CD1c-positive myeloid dendritic cell (primary cell): ENCODE data around the gene ROR2.

Source experiments
- DNase-seq: peaks from one replicate; pipeline ENCODE4 v3.0.0-alpha.2; 2016; ENCODE audit errors: extremely low spot score

The ROR2 gene

DNA sequence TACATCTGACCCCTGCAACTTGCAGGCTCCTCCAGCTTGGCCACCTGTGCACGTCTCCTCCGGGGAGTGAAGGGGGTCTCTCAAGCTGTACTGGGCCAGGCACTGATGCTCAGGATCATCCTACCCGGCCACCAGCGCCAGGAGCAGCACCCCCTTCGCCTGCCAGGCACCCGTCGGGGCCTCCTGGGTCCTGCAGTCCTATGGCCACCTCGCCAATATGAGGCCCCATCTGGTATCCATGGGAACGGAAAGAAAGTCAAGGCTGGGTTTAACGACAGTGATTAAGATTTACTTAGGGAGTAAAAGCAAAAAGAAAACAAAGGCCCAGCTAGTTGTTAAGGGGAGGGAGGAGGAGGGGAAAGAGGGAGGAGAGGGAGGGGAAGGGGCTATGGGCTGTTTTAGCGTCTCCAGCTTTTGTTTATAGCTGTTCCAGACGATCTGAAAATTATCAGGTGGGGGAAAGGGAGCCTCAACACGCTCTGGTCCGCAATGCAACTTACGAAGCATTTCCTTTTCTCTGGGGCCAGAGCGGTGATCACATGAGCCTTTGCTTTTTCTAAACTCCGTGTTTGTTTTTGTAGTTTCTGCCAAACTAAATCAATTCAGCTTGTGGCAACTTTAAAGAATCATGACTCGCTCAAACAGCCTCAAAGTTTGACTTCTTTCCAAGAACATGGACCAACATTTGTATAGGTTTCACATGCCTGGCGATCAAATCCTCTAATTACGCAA lies 132.4 kb downstream of the ROR2 start:
- no peak for DNase-seq

DNA sequence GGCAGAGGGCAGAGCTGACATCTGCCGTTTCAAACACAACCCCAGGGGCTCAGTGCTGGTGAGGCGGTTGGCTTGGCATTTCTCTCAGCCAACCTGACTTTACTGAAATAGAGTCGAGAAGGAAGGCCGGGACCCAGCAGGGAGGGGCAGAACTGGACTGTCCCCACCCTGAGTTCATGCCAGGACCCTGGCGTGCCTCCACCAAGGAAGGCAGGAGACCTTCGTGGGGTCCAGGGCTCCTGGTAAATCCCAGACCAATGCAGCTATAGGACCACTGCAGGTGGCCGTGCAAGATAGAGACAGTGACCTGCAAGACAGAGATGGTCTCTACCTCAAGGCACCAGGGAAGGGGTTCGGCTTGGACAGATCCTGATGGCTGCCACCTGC lies 132.9 kb downstream of the ROR2 start:
- DNase-seq: no peak

DNA sequence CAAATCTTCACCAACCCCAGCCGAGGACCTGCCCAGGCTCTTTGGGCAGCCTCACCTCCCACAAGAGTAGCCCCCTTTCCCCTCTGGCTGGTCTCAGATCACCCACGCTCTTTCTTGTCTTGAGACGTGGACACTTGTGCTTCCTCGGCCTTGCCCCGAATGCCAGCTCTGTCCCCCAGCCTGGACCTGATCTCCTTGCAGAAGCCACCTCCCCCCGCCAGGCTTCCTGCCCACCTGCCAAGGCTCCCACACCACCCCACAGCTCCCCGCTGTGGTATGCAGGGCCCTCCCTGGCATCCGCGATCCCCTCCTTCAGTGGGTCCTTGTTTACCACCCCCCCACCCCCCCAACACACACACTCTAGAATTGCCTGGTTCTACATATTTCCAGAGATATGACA lies 133.7 kb downstream of the ROR2 start:
- no peak for DNase-seq

DNA sequence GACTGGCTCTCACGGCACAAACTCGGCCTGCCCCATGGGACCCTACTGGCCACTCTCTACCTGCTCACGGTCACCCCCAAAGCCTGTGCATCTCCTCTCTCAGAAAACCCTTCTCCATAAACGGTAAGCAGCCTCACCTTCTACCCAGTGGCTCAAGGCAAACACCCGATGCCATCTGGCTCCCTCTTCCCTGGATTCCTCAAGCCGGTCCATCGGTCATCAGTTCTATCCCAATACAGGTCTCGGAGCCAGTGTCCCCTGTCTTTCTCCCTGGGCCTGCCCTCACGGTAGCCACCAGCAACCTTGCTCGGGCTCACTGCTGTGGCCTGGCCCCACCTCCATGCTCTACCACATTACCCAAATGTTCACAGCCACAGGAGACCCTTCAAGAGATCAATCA lies 134.1 kb downstream of the ROR2 start:
- DNase-seq: no peak

DNA sequence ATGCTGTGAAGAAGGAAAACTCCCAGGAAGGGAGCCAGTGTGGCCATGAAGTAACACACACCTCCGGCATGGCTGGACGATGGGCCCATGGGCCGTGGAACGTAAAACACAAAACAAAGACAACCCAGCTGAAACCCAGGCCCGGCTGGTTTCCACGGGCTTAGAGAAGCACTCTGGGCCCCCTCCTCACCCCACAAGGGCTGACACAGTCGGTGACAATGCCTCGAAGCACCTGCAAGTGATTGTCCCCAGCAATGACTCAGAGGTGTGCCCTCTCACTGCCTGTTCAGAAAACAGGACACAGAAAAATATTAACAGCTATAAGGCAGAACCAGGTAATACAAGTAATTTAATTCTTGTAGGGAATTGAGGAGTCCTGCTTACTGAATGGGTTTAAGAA lies 135.3 kb downstream of the ROR2 start:
- DNase-seq: no peak

DNA sequence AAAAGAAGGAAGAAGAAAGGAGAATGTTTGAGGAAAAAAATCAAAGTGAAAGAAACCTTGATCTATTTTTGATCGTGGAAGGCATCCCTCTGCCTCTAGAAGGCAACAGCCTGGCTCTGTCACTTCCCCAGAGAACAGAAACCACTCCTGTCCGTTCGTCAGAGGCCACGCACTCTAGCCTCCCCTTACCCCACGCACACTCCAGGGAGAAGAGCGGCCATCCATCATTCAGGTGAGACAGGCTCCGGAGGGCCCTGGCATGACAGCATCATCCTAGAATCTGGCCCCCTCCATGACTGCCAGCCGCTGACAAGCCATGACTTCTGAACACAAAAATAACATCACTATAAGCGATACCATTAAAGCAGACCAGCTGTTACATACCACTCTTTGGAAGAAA lies 135.8 kb downstream of the ROR2 start:
- no peak for DNase-seq

DNA sequence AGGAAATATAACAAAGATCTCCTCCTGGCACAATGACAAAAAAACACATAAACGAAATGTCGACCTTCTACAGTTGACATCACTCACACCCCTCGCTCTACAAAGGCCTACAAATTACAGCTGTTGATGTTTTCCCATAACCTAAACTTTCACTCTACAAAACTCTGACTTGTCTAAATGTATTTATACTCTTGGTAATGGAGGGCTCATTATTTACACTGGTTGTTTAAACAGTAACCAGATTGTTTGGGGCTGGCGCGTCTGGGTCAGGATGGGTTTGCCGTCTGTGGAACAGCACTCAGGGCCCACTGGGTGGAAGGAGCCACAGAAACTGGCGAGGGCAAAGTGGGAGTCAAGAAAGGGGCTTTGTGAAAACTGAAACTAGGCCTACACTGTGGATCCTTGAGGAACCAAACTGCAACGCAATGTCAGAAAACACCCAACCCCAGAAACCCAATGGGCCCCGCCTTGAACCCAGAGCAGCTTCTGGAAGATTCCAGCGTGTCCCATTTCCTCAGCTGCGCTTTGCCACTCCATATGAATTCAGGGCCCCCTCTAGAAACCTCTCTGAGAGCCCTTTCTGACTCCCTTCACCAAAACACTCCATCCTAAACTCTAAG lies 136.7 kb downstream of the ROR2 start:
- DNase-seq: no peak

DNA sequence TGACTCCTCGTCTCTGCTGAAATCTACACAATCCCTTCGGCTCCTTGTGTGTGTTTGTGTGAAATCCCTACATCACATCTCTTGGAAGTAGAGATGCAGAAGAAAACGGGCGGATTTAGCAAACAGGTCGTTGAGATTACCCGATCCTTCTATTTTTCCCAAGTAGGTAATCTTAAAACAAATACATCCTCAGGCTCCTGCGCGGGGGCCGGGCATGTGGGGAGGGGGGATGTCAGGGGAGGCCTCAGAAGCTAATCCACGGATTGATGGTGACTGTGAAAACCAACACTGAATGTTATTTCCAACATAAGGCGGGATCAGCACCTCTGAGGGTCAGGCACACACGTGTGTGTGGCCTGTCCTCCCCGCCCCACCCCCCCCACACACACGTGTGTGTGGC lies 137.8 kb downstream of the ROR2 start:
- DNase-seq: no peak

DNA sequence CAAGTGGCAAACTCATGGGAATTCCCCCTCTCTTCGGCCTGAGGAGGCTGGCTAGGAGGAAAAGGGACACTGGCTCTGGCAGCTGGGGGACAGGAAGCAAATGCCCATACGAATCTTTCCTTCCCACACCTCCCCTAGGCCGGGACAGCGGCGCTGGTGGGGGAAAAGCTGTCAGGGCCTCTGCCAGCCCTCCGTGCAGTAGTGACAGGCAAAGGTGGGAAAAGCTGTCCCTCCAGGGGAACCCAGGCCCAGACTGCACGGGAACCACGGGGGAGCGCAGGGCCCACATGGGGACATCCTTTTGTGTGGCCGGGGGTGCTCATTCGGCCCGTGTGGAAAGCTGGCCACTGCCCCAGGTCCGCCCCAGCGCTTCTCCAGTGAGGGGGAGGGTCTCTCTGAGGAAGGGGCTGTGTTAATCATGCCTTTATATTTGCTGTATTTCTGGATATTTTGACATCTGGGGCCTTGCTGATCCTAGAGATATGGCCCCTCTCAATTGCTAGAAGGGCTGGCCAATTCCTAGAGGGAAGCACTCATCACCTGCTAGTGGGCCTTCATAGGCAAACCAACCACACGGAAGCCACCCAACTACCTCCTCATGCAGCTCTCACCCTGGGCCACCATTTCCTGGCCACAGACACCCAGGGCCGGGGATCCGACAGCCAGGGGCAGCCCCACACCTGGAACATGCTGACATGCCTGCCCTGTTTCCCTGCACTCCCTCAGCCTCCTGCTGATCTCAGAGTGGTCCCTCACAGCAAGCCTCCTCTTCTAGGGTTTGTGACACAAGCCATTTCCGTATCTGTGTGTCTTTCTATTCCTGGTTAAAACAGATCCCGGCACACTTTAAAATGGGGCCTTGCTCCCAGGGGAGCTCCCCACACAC lies 138.8 kb downstream of the ROR2 start:
- DNase-seq: no peak

DNA sequence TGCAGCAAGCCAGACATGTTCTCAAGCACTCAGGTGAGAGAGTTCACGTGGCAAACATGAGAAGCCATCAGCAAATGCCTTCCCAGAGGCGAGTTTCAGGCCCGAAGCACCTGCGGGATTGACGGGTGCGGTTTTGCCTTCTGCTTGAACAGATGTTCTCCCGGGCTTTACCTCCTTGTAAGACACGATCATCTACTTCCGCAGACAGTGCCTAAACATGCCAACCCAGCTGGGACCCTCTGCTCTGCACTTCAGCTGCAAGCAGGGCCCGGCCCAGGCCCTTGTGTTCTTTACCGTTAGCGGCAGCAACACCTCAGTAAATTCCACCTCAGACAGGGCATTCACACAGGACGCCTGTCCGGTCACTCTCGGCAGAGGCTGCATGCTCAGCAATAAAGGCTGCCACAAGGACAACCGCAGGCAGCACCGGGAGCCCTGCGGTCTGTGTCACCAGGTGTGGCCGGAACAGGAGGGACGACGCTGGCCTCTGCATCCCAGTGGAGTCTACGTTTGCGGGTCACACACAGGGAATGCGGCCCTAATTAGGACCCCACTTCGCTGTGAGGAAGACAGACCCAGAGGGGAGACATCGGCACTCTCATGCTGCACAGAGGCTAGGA lies 139.6 kb downstream of the ROR2 start:
- no peak for DNase-seq

DNA sequence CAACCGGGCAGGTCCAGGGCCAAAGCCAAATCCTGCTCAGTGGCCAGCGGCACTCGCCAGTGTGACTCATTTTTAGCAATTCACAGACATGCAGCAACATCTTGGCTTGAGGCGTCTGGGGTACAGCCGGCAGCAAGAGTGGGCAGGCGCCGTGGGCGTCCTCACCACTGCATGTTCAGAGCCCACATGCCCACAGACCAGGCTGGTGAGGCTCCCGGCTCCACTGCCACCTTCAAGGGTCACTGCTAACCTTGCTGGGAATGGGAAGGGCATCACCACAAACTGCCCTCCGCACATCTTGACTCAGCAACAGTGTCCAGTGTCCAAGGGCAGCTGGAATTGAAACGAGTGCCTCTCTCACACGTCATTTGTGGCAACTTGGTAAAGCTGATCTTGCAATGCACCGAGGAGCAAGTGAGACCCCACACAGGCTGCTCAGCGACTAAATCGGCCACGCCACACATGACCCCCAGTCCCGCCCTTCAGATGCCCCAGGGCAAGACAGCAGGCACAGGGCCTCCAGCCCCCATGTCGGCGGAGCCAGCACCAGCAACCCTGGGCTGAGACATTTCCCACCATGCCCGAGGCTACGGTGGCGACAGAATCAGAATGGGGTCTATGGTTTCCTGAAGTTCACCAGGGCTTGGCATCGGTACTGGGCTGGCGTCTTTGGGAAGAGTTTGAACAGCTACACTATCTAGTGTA lies 140.3 kb downstream of the ROR2 start:
- no peak for DNase-seq

DNA sequence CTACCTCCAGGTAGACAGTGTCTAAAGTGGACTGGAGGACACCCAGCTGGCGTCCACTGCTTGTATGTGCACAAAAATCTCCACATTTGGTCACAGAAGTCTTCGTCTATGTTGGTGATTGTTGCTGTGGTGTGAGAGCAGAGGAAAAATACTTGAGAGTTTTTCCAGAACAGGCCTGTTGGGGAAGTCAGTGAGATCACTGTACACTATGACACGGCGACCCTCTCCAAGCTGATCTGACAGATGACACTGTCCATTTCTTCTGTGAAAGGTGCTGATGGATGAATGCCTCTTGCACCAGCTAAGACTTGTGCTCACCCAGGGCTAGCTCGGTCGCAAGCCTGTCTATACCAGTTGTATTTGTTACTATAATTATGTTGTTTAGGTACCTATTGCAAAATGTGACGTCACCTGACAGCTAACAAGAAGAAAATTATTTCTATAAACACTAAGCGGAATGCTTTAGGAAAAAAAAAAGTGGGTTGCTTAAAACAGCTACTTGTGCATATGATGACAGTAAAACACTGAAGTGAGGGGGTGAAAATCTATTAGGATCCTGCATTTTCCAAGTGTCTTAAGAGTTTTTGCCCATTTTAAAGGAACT lies 142.3 kb downstream of the ROR2 start:
- no peak for DNase-seq

DNA sequence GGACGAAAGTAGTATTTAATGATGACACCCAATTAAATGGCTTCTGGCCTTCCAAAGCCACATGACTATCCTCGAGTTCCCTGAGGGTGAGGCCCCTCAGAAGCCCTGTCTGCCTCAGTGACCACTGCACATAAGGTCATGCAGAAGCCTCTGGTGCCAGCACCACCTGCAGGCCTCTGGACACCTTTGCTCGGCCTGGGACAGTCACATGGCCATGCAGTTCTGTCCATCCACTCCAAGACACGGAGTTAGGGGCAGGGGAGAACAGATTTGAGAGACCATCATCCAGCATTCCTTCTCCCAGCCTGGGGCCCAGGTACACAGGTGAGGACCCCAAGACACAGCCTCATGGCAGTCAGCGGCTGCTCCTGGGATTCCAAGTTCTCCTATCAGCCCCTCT lies 145.0 kb downstream of the ROR2 start:
- DNase-seq: no peak

DNA sequence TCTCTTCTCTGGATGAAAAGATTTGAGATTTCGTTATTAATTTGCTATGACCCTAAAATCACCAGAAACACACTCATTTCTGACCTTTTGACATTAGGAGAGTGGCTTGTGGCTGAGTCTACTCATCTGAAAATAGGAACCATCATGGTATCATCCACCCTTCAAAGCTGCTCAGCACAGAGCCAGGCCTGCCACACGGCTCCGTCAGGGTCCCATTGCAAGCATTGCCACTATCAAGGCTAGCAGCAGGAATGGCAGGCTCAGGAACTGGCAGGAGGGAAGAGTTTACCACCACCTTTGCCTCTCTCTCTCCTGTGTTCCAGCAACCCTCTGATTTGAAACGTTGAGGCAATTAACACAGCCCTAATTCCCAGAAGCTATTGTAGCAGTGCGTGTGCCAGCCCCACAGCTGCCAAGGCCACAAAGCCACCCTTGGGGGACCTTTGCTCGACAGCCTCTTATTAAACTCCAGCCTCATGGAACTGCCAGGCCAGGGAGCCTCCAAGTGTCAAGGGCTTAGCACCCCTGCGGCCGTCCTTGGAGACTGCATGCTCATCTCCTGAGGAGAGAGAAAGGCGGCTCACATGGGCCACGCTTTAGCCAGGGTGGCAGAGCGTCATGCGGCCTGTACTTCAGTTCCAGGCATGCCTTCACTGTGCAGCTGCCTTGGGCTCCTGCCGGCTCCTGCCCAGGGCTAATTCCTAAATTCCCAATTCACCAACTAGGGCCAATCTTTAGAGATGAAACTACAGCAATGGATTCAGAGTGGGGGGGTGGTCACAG lies 145.9 kb downstream of the ROR2 start:
- no peak for DNase-seq

DNA sequence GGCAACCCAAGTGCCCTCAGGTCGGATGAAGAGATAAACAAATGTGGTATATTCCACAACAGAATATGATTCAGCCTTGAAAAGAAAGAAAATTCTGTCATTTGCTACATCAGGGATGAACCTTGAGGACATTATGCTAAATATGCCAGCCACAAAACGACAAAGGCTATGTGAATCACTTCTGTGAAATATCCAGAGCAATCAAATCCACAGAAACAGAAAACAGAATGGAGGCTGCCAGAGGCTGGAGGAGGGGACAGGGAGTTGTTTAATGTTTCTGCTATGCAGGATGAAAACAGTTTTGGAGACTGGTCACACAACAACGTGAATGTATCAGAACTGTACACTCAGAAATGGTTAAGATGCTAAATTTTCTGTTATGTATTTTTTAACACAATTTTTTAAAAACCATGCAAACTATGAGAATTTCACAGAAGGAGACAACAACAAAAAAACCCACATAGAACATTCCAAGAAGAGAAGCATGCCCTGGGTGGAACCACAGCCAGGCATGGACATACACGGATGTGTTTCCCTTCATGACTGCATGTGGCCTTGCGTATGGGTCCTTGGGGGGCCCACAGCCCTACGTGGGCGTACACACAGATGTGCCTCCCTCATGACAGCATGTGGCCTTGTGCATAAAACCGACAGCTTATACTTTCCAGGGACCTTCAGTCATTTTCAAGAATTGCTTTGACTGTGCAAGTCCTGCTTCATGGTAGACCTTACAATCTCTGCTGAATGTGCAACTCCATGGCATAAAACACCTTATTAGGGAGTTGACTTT lies 146.7 kb downstream of the ROR2 start:
- DNase-seq: no peak

DNA sequence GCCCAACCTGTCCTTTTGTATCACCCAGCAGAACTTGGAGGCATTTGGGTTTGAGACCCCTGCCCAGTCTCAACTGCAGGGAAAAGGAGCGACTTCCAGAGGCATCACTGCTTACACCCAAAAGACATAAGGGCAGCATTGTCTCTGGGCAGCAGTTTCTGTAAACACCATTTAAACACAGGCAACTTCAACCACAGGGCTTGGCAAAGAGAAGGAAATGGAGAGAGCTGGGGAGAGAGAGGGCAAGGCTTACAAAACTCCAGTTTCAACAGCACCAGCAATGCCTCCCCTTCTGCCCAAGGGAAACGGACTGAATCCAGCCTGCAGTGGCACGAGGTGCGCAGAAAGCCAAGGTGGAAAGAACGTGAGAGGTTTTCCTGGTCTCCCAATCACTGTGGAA lies 147.6 kb downstream of the ROR2 start:
- no peak for DNase-seq

DNA sequence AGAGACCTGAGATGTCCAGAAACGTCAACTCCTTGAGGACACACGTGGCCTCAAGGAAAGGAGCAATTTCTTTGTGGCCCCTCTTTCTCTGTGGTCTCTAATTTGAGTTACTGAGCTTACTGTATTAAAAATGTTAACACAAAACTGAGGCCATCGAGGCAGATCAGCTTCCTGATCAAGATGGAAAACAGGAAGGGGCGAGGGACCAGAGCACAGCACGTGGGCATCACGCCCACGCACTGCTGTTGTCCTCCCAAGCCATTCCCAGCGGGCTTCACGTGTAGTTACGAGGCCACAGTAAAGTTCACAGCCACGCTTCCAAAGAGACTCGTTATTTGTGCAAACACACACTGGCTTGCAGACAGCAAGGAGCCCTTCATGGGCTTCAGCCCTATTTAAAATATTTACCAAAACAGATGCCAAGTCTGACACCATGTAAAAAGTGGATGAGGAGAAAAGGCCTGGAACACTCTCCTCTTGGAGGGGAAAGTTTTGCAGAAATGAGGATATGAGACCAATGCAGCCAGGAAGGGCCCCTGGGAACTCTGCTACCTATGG lies 149.5 kb downstream of the ROR2 start:
- no peak for DNase-seq

DNA sequence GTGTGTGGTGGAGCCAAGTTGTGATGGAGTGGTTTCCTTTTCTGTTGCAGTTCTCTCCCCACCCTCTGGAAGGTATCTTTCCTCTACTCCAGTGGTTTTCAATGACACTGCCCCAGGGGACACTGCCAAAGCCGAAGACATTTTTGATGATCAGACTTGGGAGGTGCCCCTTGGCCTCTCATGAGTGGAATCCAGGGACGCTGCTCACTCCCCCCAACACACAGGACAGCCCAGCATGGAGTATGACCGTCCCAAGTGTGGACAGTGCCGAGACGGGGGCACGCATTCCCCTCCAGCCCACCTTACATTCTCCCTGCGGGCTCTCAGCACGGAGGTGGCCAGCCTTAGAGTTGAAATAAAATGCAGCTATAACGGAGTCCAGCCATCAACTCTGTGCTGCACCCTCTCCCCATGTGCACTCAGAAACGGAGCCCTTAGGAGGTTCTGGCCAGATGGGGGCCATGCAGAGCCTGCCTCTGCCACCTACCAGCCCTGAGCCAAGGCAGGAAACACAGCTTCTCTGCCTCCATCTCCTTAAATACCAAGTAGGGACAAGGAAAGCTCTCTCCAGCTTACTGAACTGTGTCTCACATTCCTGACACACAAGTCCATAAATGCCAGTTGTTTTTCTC lies 150.8 kb downstream of the ROR2 start:
- no peak for DNase-seq
